HEK293 (cell line): ENCODE data around the gene DSTN.

Experiments
- CTCF ChIP-seq: fragments of 450-650 bp; formaldehyde crosslinking; IDR thresholded peaks from 2 replicates; pipeline ENCODE4 v1.5.1; 2016; ENCODE audit warnings: missing biosample characterization, missing genetic modification characterization
- ZFP3 ChIP-seq: fragments of 450-650 bp; formaldehyde crosslinking; IDR thresholded peaks from 2 replicates; pipeline ENCODE4 v1.5.1; 2016; ENCODE audit warnings: low read depth, missing biosample characterization, missing genetic modification characterization
- ZNF157 ChIP-seq: fragments of 450-650 bp; formaldehyde crosslinking; IDR thresholded peaks from 2 replicates; pipeline ENCODE4 v1.5.1; 2016; ENCODE audit warnings: missing biosample characterization, missing genetic modification characterization
- ZNF239 ChIP-seq: fragments of 450-650 bp; formaldehyde crosslinking; IDR thresholded peaks from 2 replicates; pipeline ENCODE4 v1.5.1; 2016; ENCODE audit warnings: missing biosample characterization, missing genetic modification characterization

GRCh38 chr20:17630151-17630805 lies 60.4 kb downstream of the DSTN start:
- TF ChIP-seq ZNF157: no peak
- TF ChIP-seq CTCF: no peak
- no peak for TF ChIP-seq ZNF239 (tag by site-specific recombination)
- no peak for TF ChIP-seq ZFP3 (tag by site-specific recombination)
